ENCODE results near the gene POPDC3. TPM values are rescaled to one million over a fixed set of nuclear protein-coding genes. Genes with fewer than 3 reads are reported as not detected.

Gene POPDC3
- total and polyA plus RNA-seq, 2 of the 4 experiments (the other 2 are of a cell fraction) = 22.7 to 25.8 TPM

GRCh38 chr6:105194106-105194505 lies 14.3 kb upstream of the POPDC3 start:
- H3K9me3 ChIP-seq (ENCODE audit: control insufficient read depth, insufficient read depth, low read length) = 0 out of 2 replicates have a peak, but pooled peaks cover 2% of the 10 kb centered on the region
- H4K20me1 ChIP-seq (ENCODE audit: insufficient read depth, low read length) = no peaks in the 10 kb centered on the region
- no peaks in the 10 kb centered on the region for H3K36me3 ChIP-seq (ENCODE audit: control insufficient read depth, insufficient read depth, low read length)
- no peak overlapping the region for H3K4me3 ChIP-seq (ENCODE audit: insufficient read depth, low read depth, low read length)
- H4K8ac ChIP-seq (ENCODE audit: low read depth in 2 of 2, low read length in 2 of 2) = no peak overlapping the region
- no peak overlapping the region for H2AK5ac ChIP-seq (ENCODE audit: low read depth, low read length)
- no peaks in the 10 kb centered on the region for H3K79me1 ChIP-seq (ENCODE audit: low read depth in 1 of 2, low read length in 2 of 2)
- H3K27ac ChIP-seq (ENCODE audit: insufficient read depth, low read length) = no peak overlapping the region
- no peaks in the 10 kb centered on the region for H3K27me3 ChIP-seq (ENCODE audit: control insufficient read depth, insufficient read depth, low read length)
- H2BK20ac ChIP-seq (ENCODE audit: low read depth, low read length) = no peak overlapping the region
- H3K4me2 ChIP-seq (ENCODE audit: low read depth, low read length) = no peak overlapping the region
- no peaks in the 10 kb centered on the region for H3K9me1 ChIP-seq (ENCODE audit: insufficient read depth, low read length)
- peak overlapping the region; percentile 21 for H2BK5ac ChIP-seq (ENCODE audit: low read depth, low read length, poor library complexity, severe bottlenecking)
- in situ Hi-C loops (cut with MboI; ENCODE audit: low sequenced_read_pairs) (no loop called here), intact Hi-C loops (cut with micrococcal nuclease) (no loop called here), dilution Hi-C loops (cut with HindIII; ENCODE audit: low sequenced_read_pairs, unreplicated experiment) (no loop called here)
- H2AFZ ChIP-seq (replicated peaks; ENCODE audit: low read length, poor library complexity) = no peak overlapping the region
- BruUV-seq (replicated peaks) = no TSS peak
- no peak overlapping the region for H4K91ac ChIP-seq (ENCODE audit: insufficient read depth, low read depth, low read length)
- no peak for ATAC-seq (ENCODE audit: low read depth)
- no peak overlapping the region for H2BK120ac ChIP-seq (ENCODE audit: low read depth, low read length)
- no peak overlapping the region for H3K14ac ChIP-seq (replicated peaks; ENCODE audit: low read depth, low read length)
- ChIA-PET CTCF (interaction anchor here (0.5 to 1.0 kb wide), 3 partner anchors 9 to 152 kb away, joined by 3 to 10 read pairs (median 4); no protein-coding TSS in a partner anchor), POLR2A (ENCODE audit: unreplicated experiment) (interaction anchor here (0.6 kb wide), 1 partner anchor 995 kb away, joined by 3 read pairs; no protein-coding TSS in a partner anchor)
- H2AK9ac ChIP-seq (replicated peaks; ENCODE audit: low read depth, low read length, poor library complexity) = no peak overlapping the region
- H4K5ac ChIP-seq (ENCODE audit: low read depth, low read length) = no peak overlapping the region
- H3K4ac ChIP-seq (ENCODE audit: low read depth, low read length) = no peak overlapping the region
- no CpG with 5 or more reads among the region's 1 CpG for WGBS, 2 experiments (ENCODE audit: extremely low coverage in 2 of 2, insufficient read length in 1 of 2)
- TF ChIP-seq CTCF (conservative IDR thresholded peaks at IDR 0.05; ENCODE audit: low read depth, low read length) (no peak), RCOR1 (IDR thresholded peaks at IDR 0.05; ENCODE audit: insufficient replicate concordance, low read length) (no peak), ELK1 (IDR thresholded peaks at IDR 0.05; ENCODE audit: borderline replicate concordance, low read depth, low read length) (no peak), RAD21 (IDR thresholded peaks at IDR 0.05; ENCODE audit: low read length) (no peak), CEBPB (IDR thresholded peaks at IDR 0.05; ENCODE audit: low read depth, low read length) (no peak), NFE2L2 (IDR thresholded peaks at IDR 0.05; ENCODE audit: low read depth, low read length) (no peak), MXI1 (IDR thresholded peaks at IDR 0.05; ENCODE audit: borderline replicate concordance, low read depth, low read length) (no peak), MAFK (IDR thresholded peaks at IDR 0.05; ENCODE audit: low read depth, low read length) (no peak), CHD1 (IDR thresholded peaks at IDR 0.05; ENCODE audit: low read depth, low read length) (no peak)
- no peak overlapping the region for H3K9ac ChIP-seq (ENCODE audit: low read depth, low read length)
- no peak overlapping the region for H3K56ac ChIP-seq (ENCODE audit: extremely low read depth, insufficient read depth, low read length)
- no peak overlapping the region for H3K23ac ChIP-seq (ENCODE audit: low read depth, low read length)
- peaks cover 3% of the 10 kb centered on the region for H3K4me1 ChIP-seq (ENCODE audit: control insufficient read depth, insufficient read depth, low read length)
- no peak for DNase-seq
- peak overlapping the region; percentile 45 for H3K18ac ChIP-seq (ENCODE audit: low read depth, low read length)
- no peak overlapping the region for H2BK15ac ChIP-seq (ENCODE audit: low read depth, low read length)

Data from IMR-90 (cell line).